ENCODE data around the gene MAF. TPM values are rescaled to one million over a fixed set of nuclear protein-coding genes. Genes with fewer than 3 reads are reported as not detected.

MAF gene
- total RNA-seq, 1 experiment from 2014 or later: 0.06 TPM

DNA sequence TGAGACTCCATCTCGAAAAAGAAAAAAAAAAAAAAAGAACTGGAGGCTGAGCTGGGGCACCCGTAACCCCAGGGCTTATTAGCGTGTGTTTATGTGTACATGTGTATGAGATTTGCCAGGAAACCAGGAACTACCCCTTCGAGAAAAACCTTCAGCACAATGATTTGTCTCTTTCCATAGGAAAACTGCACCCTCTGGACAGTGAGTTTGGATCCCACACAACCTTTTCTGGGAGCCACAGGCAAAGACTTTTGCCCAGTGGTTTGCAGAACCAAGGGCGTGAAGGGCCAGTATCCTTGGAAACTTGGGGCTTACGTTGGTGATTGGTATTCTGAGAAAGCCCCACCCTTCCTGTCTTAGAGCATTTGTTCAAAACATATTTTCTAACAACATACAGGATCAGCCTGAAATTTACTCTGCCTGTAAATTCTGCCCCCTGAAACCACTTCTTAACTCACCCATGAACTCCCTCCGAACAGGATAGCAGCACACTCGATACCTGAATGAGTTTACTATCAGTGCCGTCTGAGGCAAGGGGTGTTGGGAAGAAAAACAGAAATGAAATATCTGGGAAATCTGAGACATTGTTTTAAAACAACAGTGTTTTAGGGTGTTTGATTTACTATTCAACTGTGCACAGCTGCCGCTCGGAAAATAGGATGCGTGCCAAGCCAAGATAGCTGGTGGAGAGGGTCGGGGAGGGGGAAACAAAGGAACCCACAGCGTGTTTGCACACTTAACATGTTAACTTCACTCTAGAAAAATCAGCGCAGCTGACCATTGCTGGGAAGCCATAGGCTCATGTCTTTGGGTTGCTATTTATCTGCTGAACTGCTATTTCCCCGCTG, 40.2 kb upstream of the MAF start:
- Histone ChIP-seq H3K9me3 (ENCODE audit: low read depth, low read length, poor library complexity, severe bottlenecking) (peaks cover 4% of the 10 kb centered on the region), H3K36me3 (ENCODE audit: insufficient read depth, low read length, poor library complexity, severe bottlenecking) (no peaks in the 10 kb centered on the region), H3K4me1 (ENCODE audit: insufficient read depth, low read length, poor library complexity, severe bottlenecking) (no peaks in the 10 kb centered on the region), H3K27me3 (replicated peaks; ENCODE audit: insufficient read depth, low read depth, low read length, poor library complexity) (no peaks in the 10 kb centered on the region), H3K4me3 (ENCODE audit: low read depth, low read length, poor library complexity, severe bottlenecking) (no peak overlapping the region), H3K27ac (ENCODE audit: low read depth, low read length, poor library complexity, severe bottlenecking) (no peak overlapping the region)
- no peak for DNase-seq (ENCODE audit: low spot score)
- intact Hi-C loops (cut with micrococcal nuclease; ENCODE audit: unreplicated experiment): no loop called here
- BruUV-seq (replicated peaks): no TSS peak
- POLR2A ChIA-PET (ENCODE audit: low non-redundant PET): no interaction called here
- CTCF ChIA-PET: no interaction called here
- TF ChIP-seq, protein P1, sequence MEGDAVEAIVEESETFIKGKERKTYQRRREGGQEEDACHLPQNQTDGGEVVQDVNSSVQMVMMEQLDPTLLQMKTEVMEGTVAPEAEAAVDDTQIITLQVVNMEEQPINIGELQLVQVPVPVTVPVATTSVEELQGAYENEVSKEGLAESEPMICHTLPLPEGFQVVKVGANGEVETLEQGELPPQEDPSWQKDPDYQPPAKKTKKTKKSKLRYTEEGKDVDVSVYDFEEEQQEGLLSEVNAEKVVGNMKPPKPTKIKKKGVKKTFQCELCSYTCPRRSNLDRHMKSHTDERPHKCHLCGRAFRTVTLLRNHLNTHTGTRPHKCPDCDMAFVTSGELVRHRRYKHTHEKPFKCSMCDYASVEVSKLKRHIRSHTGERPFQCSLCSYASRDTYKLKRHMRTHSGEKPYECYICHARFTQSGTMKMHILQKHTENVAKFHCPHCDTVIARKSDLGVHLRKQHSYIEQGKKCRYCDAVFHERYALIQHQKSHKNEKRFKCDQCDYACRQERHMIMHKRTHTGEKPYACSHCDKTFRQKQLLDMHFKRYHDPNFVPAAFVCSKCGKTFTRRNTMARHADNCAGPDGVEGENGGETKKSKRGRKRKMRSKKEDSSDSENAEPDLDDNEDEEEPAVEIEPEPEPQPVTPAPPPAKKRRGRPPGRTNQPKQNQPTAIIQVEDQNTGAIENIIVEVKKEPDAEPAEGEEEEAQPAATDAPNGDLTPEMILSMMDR (conservative IDR thresholded peaks at IDR 0.05; ENCODE audit: low read depth, low read length): no peak
- TF ChIP-seq EZH2 (IDR thresholded peaks at IDR 0.05; ENCODE audit: borderline replicate concordance, low read depth, low read length, poor library complexity, severe bottlenecking): no peak

DNA sequence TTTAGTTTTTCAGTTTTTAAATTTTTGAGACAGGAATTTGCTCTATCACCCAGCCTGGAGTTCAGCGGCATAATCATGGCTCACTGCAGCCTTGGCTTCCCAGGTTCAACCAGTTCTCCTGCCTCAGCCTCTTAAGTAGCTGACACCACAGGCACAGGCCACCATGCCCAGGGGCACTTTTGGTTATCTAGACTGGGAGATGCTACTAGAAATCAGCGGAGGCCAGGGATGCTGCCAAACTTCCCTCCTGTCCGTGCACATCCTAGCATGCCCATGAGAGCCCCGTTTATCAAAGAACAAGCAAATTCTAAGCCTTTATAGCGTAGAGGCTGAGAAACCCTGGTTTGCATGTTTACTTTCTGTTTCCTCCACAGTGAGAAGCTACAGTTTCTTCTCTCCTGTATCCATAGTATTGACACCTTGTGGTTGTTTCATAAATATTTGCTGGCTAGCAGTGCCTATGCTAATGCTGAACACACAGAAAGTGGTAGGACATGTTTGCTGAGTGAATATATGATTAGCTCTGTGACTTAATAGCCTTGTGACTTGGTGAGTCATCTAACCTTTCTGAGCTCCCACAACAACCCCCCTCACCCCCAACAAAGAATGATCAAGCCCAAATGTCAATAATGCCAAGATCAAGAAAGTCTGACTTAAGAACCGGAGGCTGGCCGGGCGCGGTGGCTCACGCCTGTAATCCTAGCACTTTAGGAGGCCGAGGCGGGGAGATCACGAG, 39.2 kb upstream of the MAF start:
- CTCF ChIA-PET: no interaction called here
- POLR2A ChIA-PET (ENCODE audit: low non-redundant PET): no interaction called here
- DNase-seq (ENCODE audit: low spot score): no peak
- H3K27ac ChIP-seq (ENCODE audit: low read depth, low read length, poor library complexity, severe bottlenecking): no peak overlapping the region
- H3K4me1 ChIP-seq (ENCODE audit: insufficient read depth, low read length, poor library complexity, severe bottlenecking): no peaks in the 10 kb centered on the region
- no TSS peak for BruUV-seq (replicated peaks)
- TF ChIP-seq EZH2 (IDR thresholded peaks at IDR 0.05; ENCODE audit: borderline replicate concordance, low read depth, low read length, poor library complexity, severe bottlenecking): no peak
- TF ChIP-seq, protein P1 (conservative IDR thresholded peaks at IDR 0.05; ENCODE audit: low read depth, low read length): no peak
- intact Hi-C loops (cut with micrococcal nuclease; ENCODE audit: unreplicated experiment): no loop called here
- H3K36me3 ChIP-seq (ENCODE audit: insufficient read depth, low read length, poor library complexity, severe bottlenecking): no peaks in the 10 kb centered on the region
- H3K9me3 ChIP-seq (ENCODE audit: low read depth, low read length, poor library complexity, severe bottlenecking): peaks cover 4% of the 10 kb centered on the region
- no peak overlapping the region for H3K4me3 ChIP-seq (ENCODE audit: low read depth, low read length, poor library complexity, severe bottlenecking)
- no peaks in the 10 kb centered on the region for H3K27me3 ChIP-seq (replicated peaks; ENCODE audit: insufficient read depth, low read depth, low read length, poor library complexity)

DNA sequence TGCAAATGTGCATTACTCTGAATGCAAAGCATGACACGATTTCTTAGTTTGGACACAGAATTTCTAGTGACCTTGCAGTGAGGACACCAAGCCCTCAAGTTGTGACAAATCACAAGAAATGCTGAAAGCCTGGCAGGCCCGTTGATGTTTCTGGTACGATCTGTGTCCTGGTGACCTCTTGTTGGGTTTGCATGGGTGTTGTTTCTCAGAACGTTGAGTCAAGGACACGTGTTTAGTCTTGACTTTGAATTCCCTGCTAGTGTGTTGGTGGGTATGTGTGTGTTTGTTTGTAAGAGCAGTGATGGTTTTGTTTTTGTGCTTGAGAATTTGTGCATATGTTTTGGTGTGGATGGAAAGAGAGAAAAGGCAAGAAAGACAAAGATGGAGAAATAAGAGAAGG, 37.8 kb upstream of the MAF start:
- DNase-seq (ENCODE audit: low spot score): no peak
- no TSS peak for BruUV-seq (replicated peaks)
- intact Hi-C loops (cut with micrococcal nuclease; ENCODE audit: unreplicated experiment): no loop called here
- ChIA-PET POLR2A (ENCODE audit: low non-redundant PET) (no interaction called here), CTCF (no interaction called here)
- peaks cover 4% of the 10 kb centered on the region for H3K9me3 ChIP-seq (ENCODE audit: low read depth, low read length, poor library complexity, severe bottlenecking)
- H3K4me1 ChIP-seq (ENCODE audit: insufficient read depth, low read length, poor library complexity, severe bottlenecking): no peaks in the 10 kb centered on the region
- no peaks in the 10 kb centered on the region for H3K36me3 ChIP-seq (ENCODE audit: insufficient read depth, low read length, poor library complexity, severe bottlenecking)
- no peak overlapping the region for H3K4me3 ChIP-seq (ENCODE audit: low read depth, low read length, poor library complexity, severe bottlenecking)
- no peak overlapping the region for H3K27ac ChIP-seq (ENCODE audit: low read depth, low read length, poor library complexity, severe bottlenecking)
- no peaks in the 10 kb centered on the region for H3K27me3 ChIP-seq (replicated peaks; ENCODE audit: insufficient read depth, low read depth, low read length, poor library complexity)
- no peak for TF ChIP-seq EZH2 (IDR thresholded peaks at IDR 0.05; ENCODE audit: borderline replicate concordance, low read depth, low read length, poor library complexity, severe bottlenecking)
- TF ChIP-seq, protein P1 (conservative IDR thresholded peaks at IDR 0.05; ENCODE audit: low read depth, low read length): no peak

All from A673 (cell line).